ENCODE measurements around the gene ASPHD2.
A peak's percentile ranks its signal among the peaks of the same experiment; 100 is the strongest.
"Not testable (repeated sequence)": the region's sequence is repeated elsewhere in the genome, so short reads cannot be mapped to it uniquely, and the experiment has no call there.

The ASPHD2 gene, protein sequence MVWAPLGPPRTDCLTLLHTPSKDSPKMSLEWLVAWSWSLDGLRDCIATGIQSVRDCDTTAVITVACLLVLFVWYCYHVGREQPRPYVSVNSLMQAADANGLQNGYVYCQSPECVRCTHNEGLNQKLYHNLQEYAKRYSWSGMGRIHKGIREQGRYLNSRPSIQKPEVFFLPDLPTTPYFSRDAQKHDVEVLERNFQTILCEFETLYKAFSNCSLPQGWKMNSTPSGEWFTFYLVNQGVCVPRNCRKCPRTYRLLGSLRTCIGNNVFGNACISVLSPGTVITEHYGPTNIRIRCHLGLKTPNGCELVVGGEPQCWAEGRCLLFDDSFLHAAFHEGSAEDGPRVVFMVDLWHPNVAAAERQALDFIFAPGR

DNA sequence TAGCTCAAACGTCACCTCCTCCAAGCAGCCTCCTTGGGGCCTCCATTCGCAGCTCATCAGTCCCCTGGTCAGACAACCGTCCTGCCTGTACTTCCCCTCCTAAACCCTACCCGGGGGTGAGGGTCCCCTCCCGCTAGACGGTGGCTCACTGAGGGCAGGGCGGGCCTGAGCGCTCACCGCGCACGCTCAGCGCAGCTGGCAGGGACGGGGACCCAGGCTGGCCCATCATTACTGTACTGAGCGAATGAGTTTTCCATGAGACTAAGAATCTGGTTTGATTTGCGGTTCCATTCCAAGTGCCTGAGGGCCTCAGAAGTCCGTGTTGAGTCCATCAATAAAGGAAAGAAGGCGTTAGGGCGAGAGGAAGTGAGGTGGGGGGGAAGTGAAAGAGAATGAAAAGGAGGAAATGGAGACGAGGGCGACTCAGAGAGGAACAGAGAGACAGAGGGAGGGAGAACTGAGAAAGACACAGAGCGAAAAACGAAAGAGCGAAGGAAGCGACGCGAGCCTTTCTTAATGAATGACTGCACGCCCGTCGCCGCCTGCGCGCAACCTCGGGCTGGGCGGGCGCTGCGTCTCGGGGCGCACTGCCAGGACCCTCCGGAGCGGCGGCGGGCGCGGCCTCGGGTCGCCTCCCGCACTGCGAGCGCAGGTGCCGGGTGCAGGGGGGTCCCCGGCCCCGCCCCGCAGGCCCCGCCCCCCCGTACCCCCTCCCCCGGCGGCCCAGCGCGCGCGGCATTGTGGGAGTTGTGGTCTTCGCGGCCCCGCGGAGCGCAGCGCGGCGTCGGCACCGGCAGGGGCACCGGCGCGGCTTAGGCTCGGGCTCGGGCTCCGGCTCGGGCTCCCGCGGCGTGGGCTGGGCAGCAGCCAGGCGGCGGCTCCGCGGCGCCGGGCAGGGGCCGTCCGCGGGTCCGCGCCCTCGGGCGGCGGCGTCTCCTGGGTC, at the start of gene ASPHD2:
Gene ASPHD2 (plus strand): TSS at position 746 of the 943 bp plus-strand sequence. CDS start 4,356 bp downstream, outside the sequence.
- peak; percentile 93 for DNase-seq

DNA sequence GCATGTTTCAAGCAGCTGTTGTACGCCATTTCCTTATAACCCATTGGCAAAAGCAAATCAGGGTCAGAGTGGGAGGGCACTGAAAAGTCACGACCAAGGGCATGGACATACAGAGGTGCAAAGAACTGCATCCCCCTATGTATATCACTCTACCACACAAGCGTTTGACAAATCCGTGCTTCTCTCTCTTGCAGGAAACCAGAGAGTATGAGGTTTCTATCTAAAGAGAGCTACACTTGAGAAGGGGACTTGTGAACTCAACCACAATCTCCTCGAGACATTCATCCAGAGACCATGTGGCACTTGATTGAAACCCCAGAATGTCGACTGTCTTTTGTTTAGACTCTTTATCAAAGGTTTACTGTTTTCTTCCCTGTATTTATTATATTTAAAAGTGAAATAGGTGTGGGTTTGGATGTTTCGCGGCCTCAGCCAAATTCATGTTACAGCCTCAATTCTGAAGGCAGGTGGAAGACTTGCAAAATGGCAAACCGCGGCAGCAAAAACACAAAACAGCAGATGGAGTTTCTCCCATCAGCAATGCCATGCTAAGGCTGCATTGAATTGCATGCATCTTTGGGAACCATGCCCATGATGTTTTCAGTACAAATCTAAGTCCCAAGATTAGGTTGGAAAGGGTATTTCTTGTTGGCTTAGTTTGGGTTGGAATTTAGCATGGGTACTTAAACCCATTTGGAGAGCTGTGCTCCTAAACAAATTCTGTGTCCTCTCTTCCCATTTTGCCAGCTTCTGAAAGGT, 48.8 kb upstream of the ASPHD2 start:
- DNase-seq = no peak

DNA sequence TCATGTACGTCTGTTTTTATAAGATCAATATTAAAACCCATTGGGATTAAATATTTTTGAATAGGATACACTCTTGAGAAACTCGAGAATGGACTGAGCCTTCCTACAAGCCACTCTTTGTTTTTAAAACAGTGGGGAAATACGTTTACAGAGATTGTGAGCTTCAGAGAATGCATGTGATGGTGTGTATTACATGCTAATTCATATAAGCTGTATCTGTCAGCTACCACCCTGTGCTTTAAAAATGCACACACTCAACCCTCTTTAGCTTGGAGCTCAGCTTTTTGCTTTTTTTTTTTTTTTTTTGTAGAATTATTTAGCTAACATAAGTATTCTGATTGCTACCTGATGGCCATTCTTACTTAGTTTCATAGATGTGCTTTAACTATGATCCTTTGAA, 46.3 kb upstream of the ASPHD2 start:
- DNase-seq = no peak

GRCh38 chr22:26383968-26384556, 45.0 kb upstream of the ASPHD2 start:
- no peak for DNase-seq

DNA sequence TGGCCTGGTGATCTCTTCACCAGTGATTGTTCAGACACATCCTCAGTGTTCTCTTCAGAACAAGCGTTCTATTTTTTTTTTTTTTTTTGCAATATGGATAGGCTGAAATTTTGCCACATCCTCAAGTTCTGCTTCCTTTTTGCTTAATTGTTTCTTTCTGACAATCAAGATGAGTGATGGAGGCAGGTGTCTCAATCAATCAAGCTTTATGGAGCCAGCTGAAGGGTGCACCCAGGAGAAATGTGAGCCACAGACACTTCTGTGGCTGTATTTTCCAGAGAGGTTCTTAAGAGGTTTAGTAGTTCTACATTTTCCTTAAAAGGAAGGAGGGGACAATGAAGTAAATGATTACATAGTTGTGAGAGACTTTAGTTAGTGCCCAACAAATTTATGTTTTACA, 43.9 kb upstream of the ASPHD2 start:
- no peak for DNase-seq

DNA sequence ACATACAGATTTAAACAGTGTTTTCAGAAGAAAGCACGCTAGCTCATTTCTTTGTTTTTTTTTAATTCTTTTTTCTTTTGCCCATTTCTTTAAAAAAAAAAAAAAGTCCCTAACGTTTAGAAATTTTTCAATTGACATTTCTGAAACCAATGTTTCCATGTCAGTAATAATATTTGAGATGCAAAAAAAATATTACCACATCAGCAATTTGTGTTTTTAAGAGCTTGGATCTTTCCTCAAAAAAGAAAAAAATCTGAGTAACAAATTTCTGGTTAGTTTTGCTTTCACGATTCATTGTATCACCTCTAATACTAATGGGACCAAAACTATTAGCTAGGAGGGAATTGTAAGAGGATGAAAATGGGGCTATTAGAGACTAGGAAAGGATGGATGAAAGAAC, 39.9 kb upstream of the ASPHD2 start:
- DNase-seq = no peak

DNA sequence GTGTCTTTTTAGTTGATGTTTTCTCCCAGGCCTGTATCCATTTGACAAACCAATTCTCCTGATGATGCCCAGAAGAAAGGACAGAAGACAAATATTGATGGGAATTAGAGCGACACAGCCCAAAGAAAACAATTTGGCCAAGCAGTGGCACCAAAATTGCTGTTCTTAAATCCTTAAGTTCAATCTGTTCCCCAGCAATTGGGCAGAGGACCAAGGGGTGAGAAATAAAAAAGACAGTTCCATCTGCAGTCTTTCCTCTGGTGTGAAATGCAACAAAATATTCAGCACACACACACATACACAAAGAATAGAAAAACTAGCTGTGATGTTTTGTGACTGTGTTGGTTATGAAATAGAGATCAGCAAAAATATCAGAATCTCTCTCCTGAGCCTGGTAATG, 38.0 kb upstream of the ASPHD2 start:
- DNase-seq = no peak

GRCh38 chr22:26391623-26392022, 37.4 kb upstream of the ASPHD2 start:
- DNase-seq = no peak

- DNase-seq = no peak
These were observed 35.1 kb upstream of the ASPHD2 start for GRCh38 chr22:26393929-26394328.

DNA sequence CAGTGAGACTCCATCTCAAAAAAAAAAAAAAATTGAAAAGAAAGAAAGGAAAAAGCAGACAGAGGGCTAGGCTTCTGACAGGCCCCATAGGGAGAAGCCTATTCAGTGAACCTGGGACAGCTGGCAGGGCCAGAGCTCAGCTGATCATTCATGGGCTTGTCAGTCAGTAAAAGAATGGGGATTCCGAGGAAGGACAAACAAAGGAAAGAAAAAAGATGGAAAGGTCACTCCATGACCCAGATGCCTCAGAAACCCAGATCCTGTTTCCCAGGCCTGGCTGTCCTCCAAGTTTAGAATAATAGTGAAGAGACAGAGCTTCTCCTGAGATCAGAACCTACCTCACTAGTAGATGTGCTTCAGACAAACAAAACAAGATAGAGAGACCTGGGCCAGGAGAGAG, 34.3 kb upstream of the ASPHD2 start:
- no peak for DNase-seq

DNA sequence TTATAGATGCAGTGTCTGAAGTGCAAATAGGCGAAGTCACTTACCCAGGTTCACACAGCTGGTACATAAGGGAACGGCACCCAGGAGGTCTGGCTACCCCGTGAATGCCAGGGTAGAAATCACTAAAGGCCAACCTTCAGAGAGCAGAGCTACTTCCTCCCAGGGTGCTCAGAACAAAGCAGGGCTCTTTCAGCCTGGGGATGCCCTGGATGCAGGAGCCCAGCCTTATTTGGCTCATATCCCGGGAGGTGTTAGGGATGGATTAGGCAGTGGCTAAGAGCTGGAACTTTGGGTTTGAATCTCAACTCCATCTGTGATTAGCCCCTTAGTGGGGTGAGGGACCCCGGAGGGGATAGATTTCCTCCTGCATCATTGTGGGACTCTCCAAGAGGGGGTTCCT, 33.1 kb upstream of the ASPHD2 start:
- no peak for DNase-seq

DNA sequence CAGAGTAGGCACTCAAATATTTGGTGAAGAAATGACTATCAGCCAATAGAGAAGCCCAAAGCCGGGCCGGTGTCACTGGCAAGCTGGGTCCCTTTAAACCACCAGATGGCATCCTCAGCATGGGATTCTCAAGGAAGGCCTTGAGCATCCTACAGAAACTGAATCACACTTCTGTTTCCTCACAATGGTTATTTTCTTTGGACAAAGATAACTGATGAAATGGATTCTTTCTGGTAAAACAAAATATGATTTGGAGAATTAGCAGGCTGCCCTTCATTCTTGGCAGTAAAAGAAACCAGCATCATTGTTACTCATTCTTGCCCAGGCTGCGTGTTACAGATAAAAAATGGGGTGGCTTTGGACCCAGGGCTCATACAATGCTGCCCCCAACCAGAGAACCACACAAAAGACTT, 30.3 kb upstream of the ASPHD2 start:
- DNase-seq = peak; percentile 92

- no peak for DNase-seq
These were observed 29.8 kb upstream of the ASPHD2 start for GRCh38 chr22:26399289-26399688.

DNA sequence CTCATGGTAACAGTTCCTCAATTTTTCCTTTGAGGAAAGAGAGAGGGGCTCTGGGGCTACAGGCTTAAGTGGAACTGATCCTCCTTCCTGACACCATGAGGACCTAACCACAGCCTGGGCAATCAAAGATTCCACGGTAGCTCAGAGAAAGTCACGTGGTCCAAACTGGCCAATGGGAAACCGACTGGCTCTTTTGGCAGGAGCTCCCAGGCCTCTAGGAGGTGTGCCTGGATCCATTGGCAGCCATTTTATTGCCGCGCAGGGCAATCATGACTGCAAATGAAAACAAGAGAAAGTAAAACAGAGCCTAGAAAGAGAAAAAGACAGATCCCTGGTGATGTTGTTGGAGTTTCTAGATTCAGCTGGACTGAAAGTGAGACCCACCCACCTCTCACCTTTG, 27.3 kb upstream of the ASPHD2 start:
- peak; percentile 79 for DNase-seq

- peak; percentile 99 for DNase-seq
These were observed 24.1 kb upstream of the ASPHD2 start for GRCh38 chr22:26404851-26405421.

GRCh38 chr22:26406118-26406517, 22.9 kb upstream of the ASPHD2 start:
- peak; percentile 52 for DNase-seq

DNA sequence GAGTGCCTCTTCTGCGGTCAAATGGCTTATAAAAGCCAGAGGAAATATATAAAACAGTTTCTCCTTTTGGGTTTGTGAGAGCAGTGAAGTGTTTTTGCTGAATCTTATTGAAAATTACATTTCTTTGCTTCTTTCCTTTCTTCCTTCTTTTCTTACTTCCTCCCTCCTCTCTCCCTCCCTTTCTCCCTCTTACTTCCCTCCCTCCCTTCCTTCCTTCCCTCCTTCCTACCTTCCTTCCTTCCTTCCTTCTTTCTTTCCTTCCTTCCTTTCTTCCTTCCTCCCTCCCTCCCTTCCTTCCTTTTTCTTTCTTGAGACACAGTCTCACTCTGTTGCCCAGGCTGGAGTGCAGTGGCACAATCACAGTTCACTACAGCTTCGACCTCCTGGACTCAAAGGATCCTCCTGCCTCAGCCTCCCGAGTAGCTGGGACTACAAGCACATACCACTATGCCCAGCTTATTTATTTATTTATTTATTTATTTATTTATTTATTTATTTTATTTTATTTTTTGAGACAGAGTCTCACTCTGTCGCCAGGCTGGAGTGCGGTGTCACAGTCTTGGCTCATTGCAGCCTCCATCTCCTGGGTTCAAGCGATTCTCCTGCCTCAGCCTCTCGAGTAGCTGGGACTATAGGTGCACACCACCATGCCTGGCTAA, 20.4 kb upstream of the ASPHD2 start:
- DNase-seq = not testable (repeated sequence)

GRCh38 chr22:26409719-26410335, 19.2 kb upstream of the ASPHD2 start:
- peak; percentile 78 for DNase-seq

- no peak for DNase-seq
These were observed 18.7 kb upstream of the ASPHD2 start for GRCh38 chr22:26410386-26410785.

- no peak for DNase-seq
These were observed 14.7 kb upstream of the ASPHD2 start for GRCh38 chr22:26414347-26414746.

DNA sequence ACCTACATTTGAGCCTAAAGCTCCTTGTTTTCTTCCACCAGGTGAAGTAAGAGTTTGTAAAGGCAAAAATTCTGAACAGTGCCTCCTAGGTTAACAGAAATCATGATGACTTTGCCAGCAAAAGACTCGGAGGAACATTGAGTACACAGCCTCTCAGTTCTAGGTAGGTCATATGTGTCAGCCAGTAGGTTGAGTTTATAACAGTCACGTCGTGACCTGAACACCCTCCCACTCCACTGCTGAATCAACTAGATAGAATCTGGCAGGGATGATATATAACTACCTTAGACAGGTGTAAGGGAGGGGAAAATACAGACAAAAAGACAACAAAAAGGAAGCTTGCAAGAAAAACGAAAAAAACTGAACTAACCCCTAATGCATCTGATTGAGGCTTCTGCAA, 12.8 kb upstream of the ASPHD2 start:
- no peak for DNase-seq
